Heart left ventricle (tissue), 13 donors: ENCODE data around the gene ANO2.

ENCODE experiments used
- CTCF ChIP-seq, 12 donors: fragments of 200-600 bp; sonication (generic) in 4 of 12; IDR thresholded peaks; one replicate each; pipeline versions ENCODE4 v1.5.0 to v1.8.0; 2018 to 2022; ENCODE audit warnings: antibody characterized with exemption in 12 of 12, mild to moderate bottlenecking in 5 of 12
- POLR2A ChIP-seq, 2 donors: fragments of 450-650 bp; IDR thresholded peaks; one replicate each; pipeline ENCODE4 v1.6.1; 2017; ENCODE audit warnings: antibody characterized with exemption in 2 of 2, mild to moderate bottlenecking in 2 of 2, moderate library complexity in 2 of 2
- donor health status: ischemic (EF 13 %, LVEDD 7.1; RV severe dilation, severe dysfunction).
- donor health status: DM: no; HTN: yes; CAD: no.
- donor health status: DM: no; HTN: no; CAD: no.
- donor health status: ischemic (EF 25% LVEDD 6.9; RV normal size, moderate dysfunction).
- donor health status: ischemic (EF 25% LVEDD 5.7; RV mildly dilated, moderate dysfunction).
- donor health status: ischemic (EF 35%, LVEDD 5.7; RV mildly dilated, moderate dysfunction).
- donor health status: nonischemic (EF 11% LVEDD 7.7; RV severe dilation, severe dysfunction).
- donor health status: DM: yes; HTN: yes; CAD: no.
- donor health status: PGD.
- donor health status: ischemic (EF 29% LVEDD 5.4; RV normal size, mild dysfunction).
- donor health status: nonischemic (EF 23%, LVEDD 6.1; RV moderate dilation, normal function).

DNA sequence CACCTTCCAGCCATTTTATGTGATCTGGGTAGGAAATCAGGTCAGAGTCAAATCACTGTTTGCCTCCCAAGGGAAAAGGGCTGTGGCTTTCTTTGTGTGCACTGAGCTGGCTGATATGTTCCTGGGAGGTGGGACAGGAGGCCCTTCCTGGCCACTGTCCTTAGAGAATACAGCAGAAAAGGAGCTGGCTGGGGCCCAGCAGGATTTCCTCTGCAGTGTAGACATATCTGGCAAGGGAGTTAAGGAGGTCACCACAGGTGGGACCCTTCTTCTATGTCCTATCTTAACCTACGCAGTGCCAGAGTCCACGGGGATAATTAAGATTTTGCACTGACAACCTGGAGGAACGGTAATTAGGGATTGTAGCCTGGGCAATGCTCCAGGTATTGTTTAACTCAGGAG lies 367.8 kb downstream of the ANO2 start:
- no peak for TF ChIP-seq CTCF (IDR thresholded peaks at IDR 0.05)
- TF ChIP-seq POLR2A (IDR thresholded peaks at IDR 0.05): no peak
